HCT116 (cell line): ENCODE results near the gene LEMD1.

Source experiments
- CBX3 ChIP-seq: IDR thresholded peaks from 2 replicates; pipeline ENCODE4 v1.6.1; 2012; ENCODE audit warnings: low read depth
- CEBPB ChIP-seq: IDR thresholded peaks from 2 replicates; pipeline ENCODE4 v1.6.1; 2012; ENCODE audit warnings: low read depth
- EZH2 ChIP-seq: fragments of 200-600 bp; sonication (generic); IDR thresholded peaks from 2 replicates; pipeline ENCODE4 v1.6.1; 2017; ENCODE audit warnings: antibody characterized with exemption, mixed run types
- JUND ChIP-seq: IDR thresholded peaks from 2 replicates; pipeline ENCODE4 v1.6.1; 2012
- POLR2A ChIP-seq: IDR thresholded peaks from 2 replicates; pipeline ENCODE4 v1.7.0; 2011; ENCODE audit warnings: borderline replicate concordance; ENCODE audit not compliant: insufficient read depth, insufficient read length; ENCODE audit errors: extremely low read depth
- RAD21 ChIP-seq: IDR thresholded peaks from 2 replicates; pipeline ENCODE4 v1.6.1; 2012; ENCODE audit warnings: low read depth, mild to moderate bottlenecking
- SRF ChIP-seq: IDR thresholded peaks from 2 replicates; pipeline ENCODE4 v1.6.1; 2012; ENCODE audit warnings: low read depth
- TCF7L2 ChIP-seq: IDR thresholded peaks from 2 replicates; pipeline ENCODE4 v1.7.0; 2011; ENCODE audit warnings: borderline replicate concordance, inconsistent platforms; ENCODE audit not compliant: insufficient read depth, insufficient read length; ENCODE audit errors: extremely low read depth
- YY1 ChIP-seq: IDR thresholded peaks from 2 replicates; pipeline ENCODE4 v1.6.1; 2011; ENCODE audit warnings: low read length, low read depth, moderate library complexity, mild to moderate bottlenecking; ENCODE audit not compliant: insufficient replicate concordance; ENCODE audit errors: extremely low read depth
- TF ChIP-seq, protein P1 (sequence below): IDR thresholded peaks from 2 replicates; pipeline ENCODE4 v1.6.1; 2012; ENCODE audit warnings: low read depth
- TF ChIP-seq, protein P2 (sequence below), 3 experiments: fragments of 200-600 bp in 1 of 3; sonication (generic) in 1 of 3; IDR thresholded peaks in 2 of 3; conservative IDR thresholded peaks in 1 of 3; 2 replicates each; pipeline ENCODE4 v1.5.1; 2012 to 2017; ENCODE audit warnings: low read depth in 2 of 3, low read length in 2 of 3, antibody characterized with exemption in 1 of 3, borderline replicate concordance in 1 of 3, control low read depth in 1 of 3, mild to moderate bottlenecking in 1 of 3, mixed read lengths in 1 of 3, mixed run types in 1 of 3, moderate library complexity in 1 of 3; ENCODE audit not compliant: insufficient read depth in 1 of 3
- TF ChIP-seq, protein P3 (sequence below): IDR thresholded peaks from 2 replicates; pipeline ENCODE4 v1.6.1; 2011; ENCODE audit warnings: mild to moderate bottlenecking, low read length, moderate library complexity; ENCODE audit not compliant: insufficient replicate concordance; ENCODE audit errors: extremely low read depth
- TF ChIP-seq, protein P4 (sequence below): IDR thresholded peaks from 2 replicates; pipeline ENCODE4 v1.6.1; 2012

DNA sequence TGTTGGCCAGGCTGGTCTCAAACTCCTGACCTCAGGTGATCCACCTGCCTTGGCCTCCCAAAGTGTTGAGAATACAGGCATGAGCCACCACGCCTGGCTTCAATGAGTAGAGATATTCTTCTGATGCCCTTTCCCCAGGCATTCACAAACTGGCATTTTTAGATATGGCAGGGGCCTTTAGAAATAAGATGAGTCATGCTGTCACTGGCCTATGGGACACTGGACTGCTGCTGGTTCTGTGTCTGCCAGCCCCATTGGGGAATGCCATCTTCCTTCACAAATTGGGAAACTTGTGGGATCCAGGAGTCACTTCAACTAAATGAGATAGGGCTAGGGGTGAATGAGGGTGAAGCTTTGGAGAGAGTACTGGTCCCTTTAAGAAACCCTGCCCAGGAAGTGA, 81.2 kb downstream of the LEMD1 start:
- TF ChIP-seq YY1 (no peak), RAD21 (no peak), CBX3 (no peak), EZH2 (no peak), POLR2A (no peak), SRF (no peak), CEBPB (no peak), TCF7L2 (no peak), JUND (no peak)
- TF ChIP-seq, protein P1, sequence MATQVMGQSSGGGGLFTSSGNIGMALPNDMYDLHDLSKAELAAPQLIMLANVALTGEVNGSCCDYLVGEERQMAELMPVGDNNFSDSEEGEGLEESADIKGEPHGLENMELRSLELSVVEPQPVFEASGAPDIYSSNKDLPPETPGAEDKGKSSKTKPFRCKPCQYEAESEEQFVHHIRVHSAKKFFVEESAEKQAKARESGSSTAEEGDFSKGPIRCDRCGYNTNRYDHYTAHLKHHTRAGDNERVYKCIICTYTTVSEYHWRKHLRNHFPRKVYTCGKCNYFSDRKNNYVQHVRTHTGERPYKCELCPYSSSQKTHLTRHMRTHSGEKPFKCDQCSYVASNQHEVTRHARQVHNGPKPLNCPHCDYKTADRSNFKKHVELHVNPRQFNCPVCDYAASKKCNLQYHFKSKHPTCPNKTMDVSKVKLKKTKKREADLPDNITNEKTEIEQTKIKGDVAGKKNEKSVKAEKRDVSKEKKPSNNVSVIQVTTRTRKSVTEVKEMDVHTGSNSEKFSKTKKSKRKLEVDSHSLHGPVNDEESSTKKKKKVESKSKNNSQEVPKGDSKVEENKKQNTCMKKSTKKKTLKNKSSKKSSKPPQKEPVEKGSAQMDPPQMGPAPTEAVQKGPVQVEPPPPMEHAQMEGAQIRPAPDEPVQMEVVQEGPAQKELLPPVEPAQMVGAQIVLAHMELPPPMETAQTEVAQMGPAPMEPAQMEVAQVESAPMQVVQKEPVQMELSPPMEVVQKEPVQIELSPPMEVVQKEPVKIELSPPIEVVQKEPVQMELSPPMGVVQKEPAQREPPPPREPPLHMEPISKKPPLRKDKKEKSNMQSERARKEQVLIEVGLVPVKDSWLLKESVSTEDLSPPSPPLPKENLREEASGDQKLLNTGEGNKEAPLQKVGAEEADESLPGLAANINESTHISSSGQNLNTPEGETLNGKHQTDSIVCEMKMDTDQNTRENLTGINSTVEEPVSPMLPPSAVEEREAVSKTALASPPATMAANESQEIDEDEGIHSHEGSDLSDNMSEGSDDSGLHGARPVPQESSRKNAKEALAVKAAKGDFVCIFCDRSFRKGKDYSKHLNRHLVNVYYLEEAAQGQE, result no peak
- TF ChIP-seq, protein P2, sequence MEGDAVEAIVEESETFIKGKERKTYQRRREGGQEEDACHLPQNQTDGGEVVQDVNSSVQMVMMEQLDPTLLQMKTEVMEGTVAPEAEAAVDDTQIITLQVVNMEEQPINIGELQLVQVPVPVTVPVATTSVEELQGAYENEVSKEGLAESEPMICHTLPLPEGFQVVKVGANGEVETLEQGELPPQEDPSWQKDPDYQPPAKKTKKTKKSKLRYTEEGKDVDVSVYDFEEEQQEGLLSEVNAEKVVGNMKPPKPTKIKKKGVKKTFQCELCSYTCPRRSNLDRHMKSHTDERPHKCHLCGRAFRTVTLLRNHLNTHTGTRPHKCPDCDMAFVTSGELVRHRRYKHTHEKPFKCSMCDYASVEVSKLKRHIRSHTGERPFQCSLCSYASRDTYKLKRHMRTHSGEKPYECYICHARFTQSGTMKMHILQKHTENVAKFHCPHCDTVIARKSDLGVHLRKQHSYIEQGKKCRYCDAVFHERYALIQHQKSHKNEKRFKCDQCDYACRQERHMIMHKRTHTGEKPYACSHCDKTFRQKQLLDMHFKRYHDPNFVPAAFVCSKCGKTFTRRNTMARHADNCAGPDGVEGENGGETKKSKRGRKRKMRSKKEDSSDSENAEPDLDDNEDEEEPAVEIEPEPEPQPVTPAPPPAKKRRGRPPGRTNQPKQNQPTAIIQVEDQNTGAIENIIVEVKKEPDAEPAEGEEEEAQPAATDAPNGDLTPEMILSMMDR (IDR thresholded peaks at IDR 0.05 in 2 of 3, conservative IDR thresholded peaks at IDR 0.05 in 1 of 3; ENCODE audit: borderline replicate concordance in 1 of 3, insufficient read depth in 1 of 3, low read depth in 2 of 3, low read length in 2 of 3), result no peak
- TF ChIP-seq, protein P3, sequence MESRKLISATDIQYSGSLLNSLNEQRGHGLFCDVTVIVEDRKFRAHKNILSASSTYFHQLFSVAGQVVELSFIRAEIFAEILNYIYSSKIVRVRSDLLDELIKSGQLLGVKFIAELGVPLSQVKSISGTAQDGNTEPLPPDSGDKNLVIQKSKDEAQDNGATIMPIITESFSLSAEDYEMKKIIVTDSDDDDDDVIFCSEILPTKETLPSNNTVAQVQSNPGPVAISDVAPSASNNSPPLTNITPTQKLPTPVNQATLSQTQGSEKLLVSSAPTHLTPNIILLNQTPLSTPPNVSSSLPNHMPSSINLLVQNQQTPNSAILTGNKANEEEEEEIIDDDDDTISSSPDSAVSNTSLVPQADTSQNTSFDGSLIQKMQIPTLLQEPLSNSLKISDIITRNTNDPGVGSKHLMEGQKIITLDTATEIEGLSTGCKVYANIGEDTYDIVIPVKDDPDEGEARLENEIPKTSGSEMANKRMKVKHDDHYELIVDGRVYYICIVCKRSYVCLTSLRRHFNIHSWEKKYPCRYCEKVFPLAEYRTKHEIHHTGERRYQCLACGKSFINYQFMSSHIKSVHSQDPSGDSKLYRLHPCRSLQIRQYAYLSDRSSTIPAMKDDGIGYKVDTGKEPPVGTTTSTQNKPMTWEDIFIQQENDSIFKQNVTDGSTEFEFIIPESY, result no peak
- TF ChIP-seq, protein P4, sequence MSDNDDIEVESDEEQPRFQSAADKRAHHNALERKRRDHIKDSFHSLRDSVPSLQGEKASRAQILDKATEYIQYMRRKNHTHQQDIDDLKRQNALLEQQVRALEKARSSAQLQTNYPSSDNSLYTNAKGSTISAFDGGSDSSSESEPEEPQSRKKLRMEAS, result no peak
